ENCODE data around the gene TRIM27.
"Not testable (repeated sequence)": the region's sequence is repeated elsewhere in the genome, so short reads cannot be mapped to it uniquely, and the experiment has no call there.

Gene TRIM27

GRCh38 chr6:28941684-28942448 lies 18.1 kb upstream of the TRIM27 start:
- no peak for DNase-seq

GRCh38 chr6:28940858-28941683 lies 17.3 kb upstream of the TRIM27 start:
- DNase-seq = peak in 4 of 5 experiments; percentile 54 to 87 (median 68)

GRCh38 chr6:28940294-28940857 lies 16.6 kb upstream of the TRIM27 start:
- peak in 2 of 5 experiments; percentile 24 to 61 for DNase-seq

GRCh38 chr6:28933069-28933468 lies 9.3 kb upstream of the TRIM27 start:
- DNase-seq = no peak

DNA sequence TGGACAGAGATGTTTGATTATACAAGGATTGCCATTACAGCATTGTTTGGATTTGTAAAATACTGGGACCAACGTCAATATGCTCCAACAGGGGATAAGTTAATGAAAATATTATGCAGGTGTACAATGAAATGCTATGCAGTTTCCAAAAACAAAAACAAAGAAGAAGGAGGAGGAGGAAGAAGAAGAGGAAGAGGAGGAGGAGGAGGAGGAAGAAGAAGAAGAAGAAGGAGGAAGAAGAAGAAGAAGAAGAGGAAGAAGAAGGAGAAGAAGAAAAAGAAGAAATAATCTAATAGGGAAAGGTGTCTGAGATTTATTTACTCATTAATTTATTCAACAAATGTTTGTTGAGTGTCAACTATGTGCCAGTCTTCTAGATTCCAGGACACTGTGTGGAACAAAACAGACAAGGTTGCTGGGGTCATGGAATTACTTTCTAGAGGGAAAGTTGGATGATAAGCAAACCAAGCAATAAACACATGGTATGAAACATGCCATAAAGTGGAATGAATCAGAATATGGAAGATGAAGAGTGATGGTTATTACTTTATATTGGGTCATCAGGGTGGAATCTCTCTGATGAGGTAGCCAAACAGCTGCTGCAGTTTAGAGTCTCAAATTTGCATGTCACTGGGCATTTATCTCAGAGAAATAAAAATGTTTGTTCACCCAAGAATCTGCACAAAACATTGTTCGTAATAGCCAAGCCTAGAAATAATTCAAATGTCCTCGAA lies 6.3 kb upstream of the TRIM27 start:
- DNase-seq = no peak

GRCh38 chr6:28929339-28929738 lies 5.6 kb upstream of the TRIM27 start:
- DNase-seq = not testable (repeated sequence)

GRCh38 chr6:28927846-28928245 lies 4.1 kb upstream of the TRIM27 start:
- DNase-seq = no peak

DNA sequence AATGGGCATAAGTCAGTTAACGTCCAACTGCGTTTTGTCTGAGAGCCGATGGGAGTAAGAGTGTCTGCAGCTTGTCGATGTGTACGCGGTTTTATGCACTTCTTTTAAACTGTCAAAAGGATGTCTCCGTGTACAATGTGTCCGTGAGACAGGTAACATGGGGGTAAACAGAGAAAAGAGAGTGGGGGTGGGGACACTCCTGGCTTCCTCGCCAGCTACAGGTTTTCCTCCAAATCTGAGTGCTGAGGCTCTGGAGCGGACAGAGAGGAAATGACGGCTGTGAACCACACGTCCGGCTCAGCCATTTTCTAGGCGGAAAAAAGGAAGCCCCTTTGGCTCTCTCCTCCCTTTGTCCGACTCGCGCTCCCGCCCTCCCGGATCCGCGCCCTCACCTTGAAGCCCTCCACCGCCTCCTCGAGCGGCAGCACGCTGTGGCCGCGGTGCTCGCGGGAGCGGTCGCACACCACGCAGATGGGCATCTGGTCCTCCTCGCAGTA lies 916 bp downstream of the TRIM27 start:
- DNase-seq = peak; percentile 7 to 57 (median 19)

GRCh38 chr6:28922004-28922820 lies 1.6 kb downstream of the TRIM27 start:
- peak in 2 of 5 experiments; percentile 3 to 78 for DNase-seq

DNA sequence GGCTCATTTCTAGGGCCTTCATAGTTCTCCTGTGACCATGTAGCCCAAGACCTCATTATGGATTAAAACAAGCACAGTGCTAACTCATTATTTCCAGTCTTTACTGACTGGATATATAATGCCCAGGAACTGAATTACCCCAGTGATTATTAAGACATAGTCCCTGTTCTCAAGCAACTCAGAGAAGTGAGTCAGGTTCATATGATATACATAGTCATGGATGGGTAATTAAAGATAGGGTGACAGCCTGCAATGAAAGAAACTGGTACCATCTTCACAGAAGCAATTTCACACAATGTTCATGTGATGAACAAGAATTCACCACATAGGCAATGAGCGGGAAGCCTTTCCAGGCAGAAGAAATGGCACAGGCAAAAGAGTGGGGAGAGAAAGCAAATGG lies 3.5 kb downstream of the TRIM27 start:
- no peak for DNase-seq

- DNase-seq = no peak
These were observed 8.8 kb downstream of the TRIM27 start for GRCh38 chr6:28914941-28915340.

- DNase-seq = no peak
These were observed 12.7 kb downstream of the TRIM27 start for GRCh38 chr6:28910901-28911690.

DNA sequence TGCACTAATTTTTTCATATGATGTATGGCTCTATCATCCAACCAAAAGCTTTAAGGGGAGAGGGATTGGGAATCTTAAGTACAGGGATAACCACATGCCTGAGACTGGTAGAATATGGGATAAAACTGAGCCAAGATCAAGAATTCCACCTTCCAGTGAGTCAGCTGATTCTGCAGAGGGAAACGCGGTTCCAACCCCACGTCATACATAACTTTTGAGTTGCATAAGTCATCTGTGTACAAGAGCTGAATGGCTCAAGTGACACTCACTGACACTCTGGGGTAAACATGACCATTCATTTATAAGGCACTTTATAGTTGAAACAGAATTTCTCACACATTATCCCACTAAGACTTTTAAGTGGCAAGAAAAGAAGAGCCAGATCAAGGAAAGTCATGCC lies 16.4 kb downstream of the TRIM27 start:
- DNase-seq = no peak

GRCh38 chr6:28906669-28907068 lies 17.1 kb downstream of the TRIM27 start:
- DNase-seq = no peak

GRCh38 chr6:28903686-28904085 lies 20.1 kb downstream of the TRIM27 start:
- no peak for DNase-seq

- no peak for DNase-seq
These were observed 22.0 kb downstream of the TRIM27 start for GRCh38 chr6:28901831-28902230.

GRCh38 chr6:28900577-28901256 lies 23.1 kb downstream of the TRIM27 start:
- no peak for DNase-seq

GRCh38 chr6:28898710-28898965 lies 25.1 kb downstream of the TRIM27 start:
- no peak for DNase-seq

DNA sequence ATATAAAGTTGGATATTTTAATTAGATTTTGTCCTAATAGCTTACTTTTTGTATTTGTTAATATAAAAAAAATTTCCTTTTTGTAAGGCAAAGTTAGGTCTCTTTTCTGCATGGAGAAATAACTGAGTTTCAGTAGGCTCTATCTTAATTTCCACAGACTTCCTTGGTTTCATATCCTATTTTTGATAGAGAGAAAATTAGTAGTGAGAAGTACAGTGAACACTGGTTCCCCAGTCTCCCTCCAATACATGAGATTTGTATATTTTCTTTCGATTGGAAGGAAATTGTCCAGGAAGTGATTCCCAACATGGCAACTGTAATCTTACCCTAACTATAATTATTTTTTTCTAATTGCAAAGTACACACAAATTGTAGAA lies 26.4 kb downstream of the TRIM27 start:
- no peak for DNase-seq

- DNase-seq = peak in 3 of 5 experiments; percentile 45 to 80 (median 46)
These were observed 27.0 kb downstream of the TRIM27 start for GRCh38 chr6:28896505-28897368.

Measured in T-helper 2 cell (primary cell).